Measurements from ENCODE around the gene BRAF.
A peak's percentile ranks its signal among the peaks of the same experiment; 100 is the strongest.
"Not testable (repeated sequence)": the region's sequence is repeated elsewhere in the genome, so short reads cannot be mapped to it uniquely, and the experiment has no call there.

BRAF gene

DNA sequence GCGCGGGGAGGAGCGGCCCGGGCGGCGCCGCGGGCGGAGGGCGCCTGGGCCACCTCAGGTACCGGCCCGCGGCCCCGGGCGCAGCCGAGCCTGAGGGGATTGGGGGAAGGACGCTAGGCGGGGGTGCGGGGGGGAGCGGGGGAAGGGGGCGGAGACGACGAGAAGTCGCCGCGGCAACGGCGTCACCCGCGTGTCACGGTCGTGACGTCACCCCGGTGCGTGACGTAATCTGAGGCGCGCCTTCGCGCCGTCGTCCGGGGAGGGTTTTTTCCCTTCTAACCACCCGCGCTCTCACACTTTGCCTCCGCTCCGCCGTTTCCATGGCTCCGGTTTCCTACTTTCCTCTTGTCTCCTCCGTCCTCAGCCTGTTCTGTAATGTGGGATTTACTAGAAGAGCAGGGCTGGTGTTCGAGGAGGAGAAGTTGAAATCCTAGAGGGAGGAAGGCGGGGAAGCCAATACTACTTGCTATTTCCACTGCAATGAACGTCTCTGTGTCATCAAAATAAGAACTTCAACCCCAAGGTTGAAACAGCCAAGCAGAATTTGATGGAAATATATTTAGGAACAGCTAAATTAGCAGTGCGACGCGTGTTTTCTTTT lies at the start of gene BRAF:
Gene BRAF, minus strand, starts transcription at position 109 of the 601 bp plus-strand sequence. CDS start 226 bp downstream, outside the sequence.
- peak; percentile 64 for DNase-seq

DNA sequence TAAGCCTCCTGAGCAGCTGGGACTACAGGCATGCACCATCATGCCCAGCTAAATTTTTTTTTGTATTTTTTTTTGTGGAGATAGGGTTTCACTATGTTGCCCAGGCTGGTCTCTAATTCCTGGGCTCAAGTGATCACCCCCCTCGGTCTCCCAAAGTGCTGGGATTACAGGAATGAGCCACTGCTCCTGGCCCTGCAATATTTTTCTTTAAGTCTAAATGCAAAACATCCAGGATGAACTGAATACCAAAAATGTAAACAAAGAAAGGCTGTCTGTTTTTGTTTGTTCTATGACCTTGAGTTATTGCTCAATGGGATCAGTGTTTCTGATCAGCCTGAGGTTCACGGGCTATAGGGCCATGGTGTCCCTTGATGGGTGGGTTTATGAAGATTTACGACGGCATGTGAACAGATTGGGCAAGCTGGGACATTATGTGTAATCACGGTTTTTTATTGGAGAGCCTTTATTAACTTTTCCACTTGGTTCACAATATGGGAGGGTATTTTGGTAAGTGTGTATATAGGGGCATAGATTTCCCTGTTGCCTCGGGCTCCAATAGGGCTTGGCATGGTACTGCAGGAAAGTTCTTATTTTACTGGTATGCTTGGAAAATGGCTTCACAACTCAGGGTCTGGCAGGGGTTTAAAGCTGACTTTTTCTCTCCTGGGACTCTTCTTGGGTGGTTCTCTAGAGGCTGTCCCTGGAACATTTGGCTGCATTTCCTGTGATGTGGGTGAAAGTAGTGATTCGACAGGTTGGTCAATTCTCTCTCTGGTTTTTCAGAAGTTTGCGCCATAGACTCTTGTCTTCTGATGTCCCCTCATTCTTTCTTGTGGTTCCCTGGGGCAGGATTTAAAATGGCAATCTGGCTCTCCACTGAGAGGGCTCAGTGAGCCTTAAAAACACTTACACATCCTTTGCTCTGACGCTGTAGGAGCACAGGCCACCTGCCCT lies 48.4 kb upstream of the BRAF start:
- DNase-seq = no peak

DNA sequence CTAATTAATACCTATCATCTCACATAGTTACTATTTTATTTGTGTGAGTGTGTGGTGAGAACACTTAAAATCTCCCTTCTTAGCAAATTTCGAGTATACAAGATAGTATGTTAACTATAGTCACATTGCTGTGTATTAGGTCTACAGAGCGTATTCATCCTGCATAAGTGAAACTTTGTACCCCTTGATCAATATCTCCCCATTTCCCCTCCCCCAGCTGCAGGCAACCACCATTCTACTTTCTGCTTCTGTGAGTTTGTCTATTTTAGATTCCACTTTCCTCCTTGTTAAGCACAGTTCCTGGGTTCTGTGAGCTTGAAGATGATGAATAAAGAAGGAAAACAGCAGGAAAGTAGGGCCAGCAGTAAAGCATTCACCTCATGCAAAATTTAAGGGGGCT lies 47.6 kb upstream of the BRAF start:
- no peak for DNase-seq

DNA sequence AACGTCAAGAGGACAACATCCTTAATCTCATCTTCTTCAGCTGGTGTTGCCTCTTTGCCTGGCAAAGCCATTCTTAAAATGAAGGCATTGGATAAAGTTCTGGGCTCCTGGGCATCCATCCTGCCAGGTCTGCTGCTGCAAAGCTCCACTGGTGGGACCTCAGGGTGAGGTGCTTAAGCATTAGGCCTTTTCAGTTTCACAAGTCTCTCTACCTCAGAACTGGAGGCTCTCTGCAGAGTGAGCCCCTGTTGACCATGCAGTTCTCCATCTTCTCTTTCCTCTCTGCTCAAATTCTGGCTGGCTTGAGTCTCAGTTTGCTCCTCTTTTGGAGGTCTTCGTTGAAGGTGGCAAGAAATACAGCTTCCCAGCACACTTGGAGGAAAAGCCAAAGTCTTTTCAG lies 42.7 kb upstream of the BRAF start:
- no peak for DNase-seq

DNA sequence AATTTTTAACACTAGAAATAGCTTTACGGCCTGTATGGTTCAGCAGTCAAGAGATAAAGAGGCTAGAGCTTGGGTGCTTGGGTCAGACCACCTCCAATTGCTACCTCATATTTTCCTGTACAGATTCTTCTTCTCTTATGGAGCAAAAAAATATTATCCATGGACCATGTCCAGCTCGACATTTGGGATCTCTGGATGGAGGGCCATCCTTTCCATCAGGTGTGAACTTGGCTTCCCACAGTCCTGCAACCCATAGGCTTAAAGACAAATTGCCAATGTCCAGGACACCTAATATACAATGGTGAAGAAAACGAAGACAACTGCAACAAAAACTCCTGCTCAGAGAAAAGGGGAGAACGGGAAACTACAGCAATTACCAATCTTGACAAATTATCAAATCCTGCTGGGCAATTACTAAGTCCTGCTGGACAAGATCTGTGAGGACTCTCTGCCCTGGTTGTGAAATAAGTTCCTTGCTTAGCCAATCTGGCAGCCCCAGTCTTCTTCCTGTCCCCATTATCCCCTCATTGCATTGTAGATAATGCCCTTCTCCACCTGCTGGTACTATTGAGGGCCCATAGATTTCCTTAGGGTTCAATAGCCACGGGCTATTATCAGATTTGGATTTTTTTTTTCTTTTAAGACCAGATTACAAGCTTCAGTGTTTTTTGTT lies 42.0 kb upstream of the BRAF start:
- no peak for DNase-seq

DNA sequence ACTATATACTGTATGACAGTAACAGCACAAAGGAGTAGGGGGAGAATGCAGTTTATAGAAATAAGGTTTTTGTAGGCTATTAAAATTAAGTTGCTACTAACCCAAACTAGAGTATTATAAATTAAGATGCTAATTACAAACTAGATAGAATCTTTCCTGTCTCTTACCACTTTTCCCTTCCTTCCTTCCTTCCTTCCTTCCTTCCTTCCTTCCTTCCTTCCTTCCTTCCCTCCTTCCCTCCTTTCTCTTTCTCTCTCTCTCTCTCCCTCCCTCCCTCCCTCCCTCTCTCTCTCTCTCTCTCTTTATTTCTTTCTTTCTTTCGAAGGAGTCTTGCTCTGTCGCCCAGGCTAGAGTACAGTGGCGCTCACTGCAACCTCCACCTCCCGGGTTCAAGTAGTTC lies 36.4 kb upstream of the BRAF start:
- DNase-seq = no peak

DNA sequence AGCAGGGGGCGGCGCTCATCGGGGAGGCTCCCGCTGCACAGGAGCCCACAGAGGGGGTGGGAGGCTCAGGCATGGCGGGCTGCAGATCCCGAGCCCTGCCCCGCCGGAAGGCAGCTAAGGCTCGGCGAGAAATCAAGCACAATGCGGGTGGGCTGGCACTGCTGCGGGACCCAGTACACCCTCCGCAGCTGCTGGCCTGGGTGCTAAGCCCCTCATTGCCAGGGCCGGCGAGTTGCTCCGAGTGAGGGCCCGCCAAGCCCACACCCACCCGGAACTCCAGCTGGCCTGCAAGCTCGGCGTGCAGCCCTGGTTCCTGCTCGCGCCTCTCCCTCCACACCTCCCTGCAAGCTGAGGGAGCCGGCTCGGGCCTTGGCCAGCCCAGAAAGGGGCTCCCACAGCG lies 32.3 kb upstream of the BRAF start:
- DNase-seq = not testable (repeated sequence)

DNA sequence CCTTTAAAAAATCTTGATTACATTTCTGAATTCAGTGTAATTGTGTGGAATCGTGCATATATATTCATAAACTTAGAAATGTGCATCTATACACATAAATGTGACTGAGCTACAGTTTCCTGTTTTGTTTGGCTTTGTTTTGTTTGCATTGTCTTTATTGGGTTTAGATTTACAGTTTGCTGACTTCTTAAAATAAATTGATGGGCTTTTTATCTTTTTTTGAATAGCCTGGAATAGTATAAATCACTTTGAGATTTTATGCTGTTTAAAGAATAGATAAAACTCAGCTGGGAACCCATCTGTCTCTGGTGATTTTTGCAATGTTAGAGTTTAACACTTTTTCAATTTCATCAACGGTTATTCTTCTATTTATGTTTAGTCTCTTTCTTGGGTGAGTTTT lies 21.2 kb upstream of the BRAF start:
- DNase-seq = no peak

DNA sequence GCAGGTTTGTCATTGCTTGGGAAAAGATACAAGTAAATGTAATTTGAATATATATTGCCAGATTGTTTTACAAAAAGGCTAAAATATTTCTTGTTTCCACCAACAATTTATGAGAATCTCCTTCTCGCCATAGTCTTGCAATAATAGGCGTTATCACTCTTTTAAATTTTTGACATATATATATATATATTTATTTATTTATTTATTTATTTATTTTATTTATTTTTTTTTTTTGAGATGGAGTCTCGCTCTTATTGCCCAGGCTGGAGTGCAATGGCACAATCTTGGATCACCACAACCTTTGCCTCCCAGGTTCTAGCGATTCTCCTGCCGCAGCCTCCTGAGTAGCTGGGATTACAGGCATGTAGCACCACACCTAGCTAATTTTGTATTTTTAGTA lies 17.5 kb upstream of the BRAF start:
- not testable (repeated sequence) for DNase-seq

DNA sequence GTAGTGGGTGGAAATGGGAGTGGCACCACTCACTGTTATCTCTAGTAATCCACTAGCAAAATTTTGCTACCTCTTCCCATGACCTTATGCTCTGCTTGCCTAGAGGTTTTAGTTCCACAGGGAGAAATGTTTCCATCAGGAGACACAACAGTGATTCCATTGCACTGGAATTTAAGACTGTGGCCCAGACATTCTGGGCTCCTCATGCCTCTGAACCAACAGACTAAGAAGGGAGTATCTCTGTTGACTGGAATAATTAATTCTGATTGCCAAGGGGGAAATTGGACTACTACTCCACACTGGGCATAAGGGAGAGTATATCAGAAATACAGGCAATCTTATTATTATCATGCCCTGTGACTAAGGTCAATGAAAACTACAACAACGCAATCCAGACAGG lies 16.2 kb upstream of the BRAF start:
- no peak for DNase-seq

DNA sequence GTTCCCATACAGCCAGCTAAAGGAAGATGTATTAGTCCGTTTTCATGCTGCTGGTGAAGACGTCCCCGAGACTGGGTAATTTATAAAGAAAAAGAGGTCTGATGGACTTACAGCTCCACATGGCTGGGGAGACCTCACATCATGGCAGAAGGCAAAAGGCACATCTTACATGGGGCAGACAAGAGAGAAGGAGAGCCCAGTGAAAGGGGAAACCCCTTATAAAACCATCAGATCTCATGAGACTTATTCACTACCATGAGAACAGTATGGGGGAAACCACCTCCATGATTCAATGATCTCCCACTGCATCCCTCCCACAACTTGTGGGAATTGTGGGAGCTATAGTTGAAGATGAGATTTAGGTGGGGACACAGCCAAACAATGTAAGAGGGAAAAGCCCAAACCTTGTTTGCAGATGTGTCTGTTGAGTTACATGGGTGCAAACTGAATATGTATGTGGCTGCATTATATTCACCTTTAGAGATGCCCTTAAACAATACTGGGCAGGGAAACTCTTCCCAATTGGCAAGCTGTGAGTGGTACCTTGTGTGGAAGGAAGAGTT lies 13.1 kb upstream of the BRAF start:
- no peak for DNase-seq

DNA sequence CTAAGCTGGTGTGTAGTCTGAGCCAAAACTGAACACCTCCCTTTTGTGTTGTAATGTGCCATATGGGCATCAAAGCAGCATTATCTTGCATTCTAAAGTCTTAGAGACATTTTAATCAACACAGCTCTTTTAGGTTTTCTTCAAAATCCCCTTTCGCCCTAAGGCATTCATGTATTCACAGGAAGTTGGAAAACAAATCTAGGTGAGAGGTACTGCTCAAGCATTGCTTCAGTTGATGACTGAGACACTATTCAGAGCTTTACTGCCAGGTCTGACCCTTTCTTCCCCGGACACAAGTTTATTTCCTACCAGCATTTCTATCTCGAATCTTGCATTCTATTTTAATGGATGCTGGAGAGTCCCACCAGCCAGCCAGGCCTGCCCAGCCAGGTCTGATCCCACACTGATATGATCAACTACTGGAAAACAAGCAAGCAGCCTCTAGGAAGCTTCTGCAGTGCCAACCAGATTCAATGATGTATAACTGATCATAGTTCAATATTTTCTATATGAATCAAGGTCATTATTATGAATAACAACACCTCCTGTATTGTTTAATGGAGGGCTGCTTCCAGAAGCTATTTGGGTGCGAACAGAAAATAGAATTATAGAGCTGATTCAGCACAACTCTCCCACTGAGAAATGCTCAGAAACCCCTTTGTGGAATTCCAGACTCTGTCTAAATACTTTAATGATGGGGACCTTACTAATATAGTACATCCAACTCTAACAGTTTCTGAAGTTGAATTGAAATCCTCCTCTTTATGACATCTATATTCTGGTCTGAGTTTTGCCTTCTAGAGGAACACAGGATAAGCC lies 4.0 kb upstream of the BRAF start:
- no peak for DNase-seq

DNA sequence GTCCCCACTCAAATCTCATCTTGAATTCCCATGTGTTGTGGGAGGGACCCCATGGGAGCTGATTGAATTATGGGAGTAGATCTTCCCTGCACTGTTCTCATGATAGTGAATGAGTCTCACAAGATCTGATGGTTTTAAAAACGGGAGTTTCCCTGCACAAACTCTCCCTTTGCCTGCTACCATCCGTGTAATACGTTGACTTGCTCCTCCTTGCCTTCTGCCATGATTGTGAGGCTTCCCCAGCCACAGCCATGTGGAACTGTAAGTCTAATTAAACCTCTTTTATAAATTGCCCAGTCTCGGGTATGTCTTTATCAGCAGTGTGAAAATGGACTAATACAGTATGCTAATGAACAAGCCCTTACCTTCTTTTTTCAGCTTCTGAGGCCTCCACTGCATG lies 3.2 kb upstream of the BRAF start:
- DNase-seq = not testable (repeated sequence)

DNA sequence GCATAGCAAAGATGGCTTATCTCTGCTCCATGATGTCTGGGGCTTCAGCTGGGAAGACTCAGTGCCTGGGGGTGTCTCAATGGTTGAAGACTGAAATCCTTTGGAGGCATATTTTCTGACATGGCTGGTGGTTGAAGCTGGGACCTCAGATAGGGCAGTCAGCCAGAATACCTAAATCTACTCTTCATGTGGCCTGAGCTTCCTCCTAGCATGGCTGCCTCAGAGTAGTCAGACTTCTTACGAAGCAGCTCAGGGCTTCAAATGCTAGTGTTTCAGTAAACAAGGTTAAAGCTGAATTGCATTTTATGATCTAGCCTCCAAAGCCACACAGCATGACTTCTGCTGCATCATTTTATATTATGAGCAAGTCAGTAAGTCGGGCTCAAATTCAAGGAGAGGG lies 2.6 kb upstream of the BRAF start:
- DNase-seq = no peak

DNA sequence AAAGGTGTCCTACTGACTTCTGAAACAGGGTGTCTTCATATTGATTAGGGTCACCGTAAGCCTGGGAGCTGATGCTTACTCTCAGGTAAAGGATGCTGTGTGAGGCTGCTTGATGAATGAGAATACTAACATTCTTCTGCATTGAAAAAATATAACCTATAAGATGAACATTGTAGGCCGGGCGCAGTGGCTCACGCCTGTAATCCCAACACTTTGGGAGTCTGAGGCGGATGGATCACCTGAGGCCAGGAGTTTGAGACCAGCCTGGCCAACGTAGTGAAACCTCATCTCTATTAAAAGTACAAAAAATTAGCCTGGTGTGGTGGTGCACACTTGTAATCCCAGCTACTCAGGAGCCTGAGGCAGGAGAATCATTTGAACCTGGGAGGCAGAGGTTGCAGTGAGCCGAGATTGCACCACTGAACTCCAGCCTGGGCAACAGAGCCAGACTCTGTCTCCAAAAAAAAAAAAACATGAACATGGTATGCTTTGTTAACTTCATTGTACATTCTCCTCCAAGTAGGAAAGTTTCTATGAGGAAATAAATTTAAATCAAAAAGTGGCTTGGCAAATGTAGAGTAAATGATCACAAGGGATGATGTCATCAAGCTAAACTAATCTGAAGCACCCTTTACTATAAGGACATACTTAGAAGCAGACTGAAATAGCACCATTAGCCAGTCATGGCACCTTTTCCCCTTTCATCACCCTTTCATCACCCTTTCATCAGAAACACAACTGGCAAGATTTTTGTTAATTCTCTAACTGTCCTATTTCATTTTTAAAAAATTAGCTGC lies 1.5 kb upstream of the BRAF start:
- DNase-seq = no peak

DNA sequence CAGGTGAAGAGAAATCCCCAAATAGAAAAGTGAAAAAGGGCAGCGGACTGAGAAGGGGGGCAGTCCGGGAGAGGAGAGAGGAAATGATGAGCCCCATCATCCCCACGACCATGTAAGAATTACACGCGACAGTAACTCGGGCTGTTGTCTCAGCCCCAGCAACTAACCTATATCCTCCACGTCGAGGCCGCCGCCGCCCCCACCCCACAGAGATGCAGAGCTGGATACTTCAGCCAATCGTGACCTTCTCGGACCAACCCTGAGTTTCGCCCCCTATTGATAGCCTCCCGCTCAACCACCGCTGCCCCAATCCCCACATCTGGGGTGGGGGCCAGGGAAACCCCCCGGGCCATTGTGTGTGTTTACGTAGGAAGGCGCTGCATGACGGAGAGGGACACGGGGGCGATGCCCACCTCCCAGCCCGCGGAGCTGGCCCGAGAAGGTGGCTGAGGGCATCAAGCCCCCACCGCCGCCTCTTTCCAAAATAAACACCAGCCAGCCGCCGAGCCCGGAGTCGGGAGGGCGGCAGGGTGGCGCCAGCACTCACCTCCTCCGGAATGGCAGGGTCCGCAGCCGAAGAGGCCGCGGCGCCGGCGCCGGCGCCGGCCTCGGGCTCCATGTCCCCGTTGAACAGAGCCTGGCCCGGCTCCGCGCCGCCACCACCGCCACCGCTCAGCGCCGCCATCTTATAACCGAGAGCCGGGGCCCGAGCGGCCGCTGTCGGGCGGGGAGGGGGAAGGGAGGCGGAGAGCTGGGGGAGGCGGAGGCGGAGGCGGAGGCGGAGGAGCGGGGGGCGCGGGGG lies 509 bp downstream of the BRAF start:
- DNase-seq = no peak

DNA sequence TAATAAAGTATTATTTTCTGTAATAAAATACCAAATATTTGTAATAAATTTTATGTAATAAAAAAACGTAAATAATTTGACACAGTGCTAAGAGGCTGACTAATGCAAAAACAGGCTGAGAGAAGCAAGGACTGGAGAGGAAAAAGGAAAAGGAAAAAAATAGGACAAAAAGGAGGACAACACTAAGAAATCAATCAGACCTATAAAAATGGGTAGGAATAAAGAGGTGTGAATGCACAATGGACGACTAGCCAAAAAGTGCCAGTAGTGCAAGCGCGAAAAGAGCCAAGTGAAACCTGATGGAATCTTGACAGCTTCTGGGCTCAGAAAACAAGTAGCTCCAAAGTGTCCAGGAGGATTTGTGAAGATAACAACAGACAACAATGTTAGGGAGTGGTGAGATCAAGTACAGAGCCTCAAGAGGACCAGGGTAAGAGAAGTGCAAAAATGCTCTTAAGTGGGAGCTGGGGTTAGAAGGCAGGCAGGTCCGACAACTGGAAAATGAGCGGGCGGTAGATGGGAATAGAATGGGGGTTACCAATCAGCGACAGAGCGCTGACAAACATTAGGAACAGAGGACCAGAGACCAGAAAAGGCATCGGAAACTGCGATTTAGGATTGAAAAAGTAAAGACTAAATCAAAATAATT lies 1.2 kb downstream of the BRAF start:
- no peak for DNase-seq

DNA sequence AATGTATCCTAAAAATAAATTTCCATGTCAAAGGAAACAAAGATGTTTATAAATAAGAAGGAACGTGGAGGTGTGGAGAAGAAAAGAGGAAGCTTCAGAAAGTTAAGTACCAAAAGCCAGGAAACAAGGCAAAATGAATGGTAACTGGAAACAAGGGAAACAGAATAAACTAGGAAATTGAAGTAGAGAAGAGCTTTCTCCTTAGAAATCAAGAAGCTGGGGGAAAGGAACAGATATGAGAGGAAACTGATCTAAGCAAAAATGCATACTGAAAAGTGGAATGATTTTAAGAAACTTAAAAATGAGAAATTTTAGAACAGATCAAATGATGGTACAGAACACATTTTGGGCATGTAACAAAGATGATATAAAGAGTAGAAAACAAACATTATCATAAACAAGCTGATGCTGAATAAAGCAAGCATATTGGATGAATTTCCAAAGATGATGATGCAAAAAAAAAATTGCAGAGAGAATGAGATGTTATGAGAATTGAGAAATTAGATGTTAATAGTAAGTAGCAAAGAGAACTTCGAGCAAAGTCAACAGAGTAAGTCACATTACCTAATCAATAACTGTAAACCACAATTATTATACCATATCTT lies 1.9 kb downstream of the BRAF start:
- no peak for DNase-seq

DNA sequence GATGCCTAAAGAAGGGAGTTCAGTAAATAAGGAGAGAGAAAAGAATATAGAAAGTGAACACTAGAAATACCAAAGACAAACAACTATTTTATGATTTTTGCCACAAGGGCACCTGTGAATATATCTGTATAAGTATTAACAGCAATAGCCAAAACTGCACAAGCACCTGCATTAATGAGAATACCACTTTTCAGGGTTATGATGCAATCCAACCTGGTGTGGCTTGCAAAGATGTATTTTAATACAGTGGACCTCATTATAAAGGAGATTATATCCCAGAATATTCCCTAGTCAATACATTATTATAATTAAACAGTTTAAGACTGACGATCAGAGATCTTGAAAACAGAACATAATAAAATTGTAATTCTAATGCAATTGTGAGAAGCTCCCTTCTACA lies 4.0 kb downstream of the BRAF start:
- DNase-seq = no peak

DNA sequence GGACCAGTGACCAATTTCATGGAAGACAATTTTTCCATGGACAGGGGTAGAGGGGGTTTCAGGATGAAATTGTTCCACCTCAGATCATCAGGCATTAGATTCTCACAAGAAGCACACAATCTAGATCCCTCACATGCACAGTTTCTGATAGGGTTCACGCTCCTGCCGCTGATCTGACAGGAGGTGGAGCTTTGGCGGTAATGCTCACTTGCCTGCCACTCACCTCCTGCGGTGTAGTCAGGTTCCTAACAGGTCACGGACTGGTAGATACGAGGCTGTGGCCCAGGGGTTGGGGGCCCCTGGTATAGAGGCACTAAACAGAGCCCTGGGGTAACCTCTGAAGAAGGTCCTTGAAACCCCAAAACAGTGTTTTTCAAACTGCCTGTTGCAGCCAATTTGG lies 6.5 kb downstream of the BRAF start:
- no peak for DNase-seq

Measured in KG1 (cell line).